Suprapubic skin (tissue), 4 donors: ENCODE data around the gene MEMO1. TPM values are rescaled to one million over a fixed set of nuclear protein-coding genes. Genes with fewer than 3 reads are reported as not detected.

Experiments
- DNase-seq, 2 donors: peaks; one replicate each; pipeline ENCODE4 v3.0.0-alpha.2; 2019; ENCODE audit warnings: low spot score in 2 of 2
- H3K27ac ChIP-seq: fragments of 200-600 bp; sonication (generic); one replicate; pipeline ENCODE4 v1.5.1; 2019
- H3K27me3 ChIP-seq: fragments of 200-600 bp; sonication (generic); one replicate; pipeline ENCODE4 v1.5.1; 2019
- H3K36me3 ChIP-seq: fragments of 200-600 bp; sonication (generic); one replicate; pipeline ENCODE4 v1.5.1; 2019
- H3K4me1 ChIP-seq: fragments of 200-600 bp; sonication (generic); one replicate; pipeline ENCODE4 v1.5.1; 2019
- H3K4me3 ChIP-seq: fragments of 200-600 bp; sonication (generic); one replicate; pipeline ENCODE4 v1.5.1; 2019; ENCODE audit warnings: mild to moderate bottlenecking
- H3K9me3 ChIP-seq: fragments of 200-600 bp; sonication (generic); one replicate; pipeline ENCODE4 v1.5.1; 2019
- EP300 ChIP-seq: sonication (generic); formaldehyde crosslinking; IDR thresholded peaks from one replicate; pipeline ENCODE4 v1.6.1; 2017; ENCODE audit warnings: antibody characterized with exemption
- POLR2A ChIP-seq, 2 donors: fragments of 450-650 bp; IDR thresholded peaks; one replicate each; pipeline ENCODE4 v1.6.1; 2017; ENCODE audit warnings: antibody characterized with exemption in 2 of 2, mild to moderate bottlenecking in 2 of 2, moderate library complexity in 2 of 2
- POLR2AphosphoS5 ChIP-seq, 3 donors: sonication (generic); formaldehyde crosslinking; IDR thresholded peaks; one replicate each; pipeline ENCODE4 v1.6.1; 2017; ENCODE audit warnings: antibody characterized with exemption in 3 of 3
- WGBS: methylation state at CpG from one replicate; pipeline ENCODE4 v1.1.5; 2018; 5-methylcytosine and 5-hydroxymethylcytosine counted together
- total RNA-seq, 4 donors: library from RNA; depleted of rRNA; stranded (reverse); fragments of >200 nt; gene quantifications; one replicate each; pipeline ENCODE4 v1.1.0, GENCODE V29; 2016
- TF ChIP-seq, protein P1 (sequence below), 2 donors: fragments of 200-600 bp in 1 of 2; fragments of 450-650 bp in 1 of 2; sonication (generic) in 1 of 2; IDR thresholded peaks; one replicate each; pipeline ENCODE4 v1.5.1; 2016 to 2019; ENCODE audit warnings: antibody characterized with exemption in 2 of 2, mild to moderate bottlenecking in 1 of 2, moderate library complexity in 1 of 2

Gene MEMO1
- total RNA-seq, 4 donors from 2014 or later, result 31.3 to 36.1 (median 33.2) TPM

GRCh38 chr2:31992934-31993333, 17.9 kb downstream of the MEMO1 start:
- Histone ChIP-seq H3K4me3 (no peak overlapping the region), H3K36me3 (no peaks in the 10 kb centered on the region), H3K9me3 (no peaks in the 10 kb centered on the region), H3K27me3 (no peaks in the 10 kb centered on the region), H3K4me1 (peaks cover 2% of the 10 kb centered on the region), H3K27ac (no peak overlapping the region)
- 78% methylated on average over 4 of the region's 4 CpGs for WGBS
- no peak for TF ChIP-seq POLR2AphosphoS5 (IDR thresholded peaks at IDR 0.05)
- TF ChIP-seq, protein P1, sequence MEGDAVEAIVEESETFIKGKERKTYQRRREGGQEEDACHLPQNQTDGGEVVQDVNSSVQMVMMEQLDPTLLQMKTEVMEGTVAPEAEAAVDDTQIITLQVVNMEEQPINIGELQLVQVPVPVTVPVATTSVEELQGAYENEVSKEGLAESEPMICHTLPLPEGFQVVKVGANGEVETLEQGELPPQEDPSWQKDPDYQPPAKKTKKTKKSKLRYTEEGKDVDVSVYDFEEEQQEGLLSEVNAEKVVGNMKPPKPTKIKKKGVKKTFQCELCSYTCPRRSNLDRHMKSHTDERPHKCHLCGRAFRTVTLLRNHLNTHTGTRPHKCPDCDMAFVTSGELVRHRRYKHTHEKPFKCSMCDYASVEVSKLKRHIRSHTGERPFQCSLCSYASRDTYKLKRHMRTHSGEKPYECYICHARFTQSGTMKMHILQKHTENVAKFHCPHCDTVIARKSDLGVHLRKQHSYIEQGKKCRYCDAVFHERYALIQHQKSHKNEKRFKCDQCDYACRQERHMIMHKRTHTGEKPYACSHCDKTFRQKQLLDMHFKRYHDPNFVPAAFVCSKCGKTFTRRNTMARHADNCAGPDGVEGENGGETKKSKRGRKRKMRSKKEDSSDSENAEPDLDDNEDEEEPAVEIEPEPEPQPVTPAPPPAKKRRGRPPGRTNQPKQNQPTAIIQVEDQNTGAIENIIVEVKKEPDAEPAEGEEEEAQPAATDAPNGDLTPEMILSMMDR (IDR thresholded peaks at IDR 0.05), result no peak
- TF ChIP-seq EP300, result no peak
- no peak for TF ChIP-seq POLR2A (IDR thresholded peaks at IDR 0.05)
- no peak for DNase-seq

GRCh38 chr2:31992025-31992579, 18.7 kb downstream of the MEMO1 start:
- TF ChIP-seq POLR2AphosphoS5 (IDR thresholded peaks at IDR 0.05) (no peak), POLR2A (IDR thresholded peaks at IDR 0.05) (no peak), EP300 (no peak)
- TF ChIP-seq, protein P1 (IDR thresholded peaks at IDR 0.05), result no peak
- no peaks in the 10 kb centered on the region for H3K9me3 ChIP-seq
- H3K4me1 ChIP-seq, result peaks cover 10% of the 10 kb centered on the region
- H3K27ac ChIP-seq, result no peak overlapping the region
- DNase-seq, result no peak
- 90% methylated on average over 3 of the region's 3 CpGs for WGBS
- H3K36me3 ChIP-seq, result no peaks in the 10 kb centered on the region
- no peak overlapping the region for H3K4me3 ChIP-seq
- H3K27me3 ChIP-seq, result no peaks in the 10 kb centered on the region

DNA sequence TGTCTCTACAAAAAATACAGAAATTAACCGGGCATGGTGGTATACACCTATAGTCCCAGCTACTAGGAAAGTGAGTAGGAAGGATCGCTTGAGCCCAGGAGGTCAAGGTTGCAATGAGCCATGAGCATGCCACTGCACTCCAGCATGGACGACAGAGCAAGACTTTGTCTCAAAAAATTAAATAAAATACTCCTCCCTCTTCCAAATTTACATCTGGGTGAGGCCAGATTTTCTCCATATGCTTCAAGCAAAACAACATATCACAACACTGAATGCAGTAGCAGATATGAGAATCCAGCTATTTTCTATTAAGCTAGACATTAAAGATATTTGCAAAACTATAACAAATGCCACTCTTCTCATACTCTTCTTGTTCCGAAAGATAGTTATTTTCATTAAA, 20.9 kb downstream of the MEMO1 start:
- 90% methylated on average over 4 of the region's 4 CpGs for WGBS
- Histone ChIP-seq H3K36me3 (no peaks in the 10 kb centered on the region), H3K9me3 (no peaks in the 10 kb centered on the region), H3K27ac (no peak overlapping the region), H3K4me3 (no peak overlapping the region), H3K27me3 (no peaks in the 10 kb centered on the region), H3K4me1 (peaks cover 14% of the 10 kb centered on the region)
- DNase-seq, result no peak
- TF ChIP-seq, protein P1 (IDR thresholded peaks at IDR 0.05), result no peak
- no peak for TF ChIP-seq POLR2AphosphoS5 (IDR thresholded peaks at IDR 0.05)
- TF ChIP-seq EP300, result no peak
- TF ChIP-seq POLR2A (IDR thresholded peaks at IDR 0.05), result no peak

DNA sequence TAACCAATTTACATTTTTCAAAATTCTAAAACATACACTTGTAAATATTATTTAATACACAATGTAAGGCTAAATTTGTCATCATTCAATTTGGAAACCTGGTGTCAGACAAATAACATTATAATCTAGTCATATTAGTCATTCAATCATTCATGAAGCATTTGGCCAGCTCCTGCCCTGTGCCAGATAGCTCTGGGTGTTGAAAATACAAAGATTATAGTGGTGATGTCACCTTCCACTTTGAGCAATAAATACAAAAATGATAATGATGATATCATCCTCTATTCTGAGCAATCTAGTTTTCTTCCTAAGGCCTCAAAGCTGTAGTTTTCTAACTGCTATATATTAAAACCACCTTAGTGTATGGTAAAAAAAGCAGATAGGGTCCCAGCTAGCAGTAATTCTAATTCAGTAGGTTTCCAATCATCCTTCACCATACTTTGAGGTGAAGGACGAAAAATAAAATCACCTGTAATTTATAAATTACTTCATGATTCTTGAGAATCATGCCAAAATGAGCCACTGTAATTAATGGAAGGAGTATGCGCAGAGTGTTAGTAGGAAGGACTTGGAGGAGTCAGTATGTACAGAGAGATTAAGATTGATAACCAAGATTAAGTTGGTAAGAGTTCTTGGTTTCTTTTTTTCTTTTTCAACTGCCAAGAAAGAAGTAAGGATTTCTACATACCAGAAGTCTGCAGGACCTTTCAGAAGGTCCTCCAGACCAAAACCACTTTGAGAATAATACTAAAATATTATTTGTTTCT, 23.2 kb downstream of the MEMO1 start:
- Histone ChIP-seq H3K27me3 (no peaks in the 10 kb centered on the region), H3K4me1 (peaks cover 14% of the 10 kb centered on the region), H3K36me3 (no peaks in the 10 kb centered on the region), H3K9me3 (no peaks in the 10 kb centered on the region), H3K4me3 (no peak overlapping the region), H3K27ac (no peak overlapping the region)
- TF ChIP-seq EP300 (no peak), POLR2A (IDR thresholded peaks at IDR 0.05) (no peak)
- TF ChIP-seq, protein P1 (IDR thresholded peaks at IDR 0.05), result no peak
- 67% methylated on average over 2 of the region's 2 CpGs for WGBS
- no peak for DNase-seq

DNA sequence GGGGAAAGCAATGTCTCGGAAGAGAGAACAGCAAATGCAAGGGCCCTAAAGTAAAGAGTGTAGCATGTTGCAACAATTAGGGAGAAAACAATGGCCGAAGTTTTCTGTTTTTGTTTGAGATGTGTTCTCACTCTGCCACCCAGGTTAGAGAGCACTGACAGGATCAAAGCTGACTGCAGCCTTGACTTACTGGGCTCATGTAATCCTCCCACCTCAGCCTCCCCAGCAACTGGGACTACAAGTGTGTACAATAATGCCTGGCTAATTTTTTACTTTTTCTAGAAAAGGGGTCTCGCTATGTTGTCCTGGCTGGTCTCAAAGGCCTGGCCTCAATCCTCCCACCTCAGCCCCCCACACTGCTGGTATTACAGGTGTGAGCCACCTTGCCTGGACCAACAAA, 23.9 kb downstream of the MEMO1 start:
- no peaks in the 10 kb centered on the region for H3K9me3 ChIP-seq
- H3K36me3 ChIP-seq, result no peaks in the 10 kb centered on the region
- no peak for DNase-seq
- no peak for TF ChIP-seq POLR2A (IDR thresholded peaks at IDR 0.05)
- TF ChIP-seq EP300, result no peak
- TF ChIP-seq POLR2AphosphoS5 (IDR thresholded peaks at IDR 0.05), result no peak
- TF ChIP-seq, protein P1 (IDR thresholded peaks at IDR 0.05), result no peak
- no peak overlapping the region for H3K4me3 ChIP-seq
- H3K27ac ChIP-seq, result no peak overlapping the region
- WGBS, result 89% methylated on average over 3 of the region's 3 CpGs
- peaks cover 14% of the 10 kb centered on the region for H3K4me1 ChIP-seq
- H3K27me3 ChIP-seq, result no peaks in the 10 kb centered on the region
